GM21423 (cell line): ENCODE data around the gene PDZK1IP1.

ENCODE experiments used
- ATAC-seq: cut with Tn5 transposase; IDR thresholded peaks from one replicate; pipeline ENCODE4 v1.9.1; 2021; ENCODE audit warnings: mild to moderate bottlenecking, moderate library complexity; ENCODE audit not compliant: unreplicated experiment

The PDZK1IP1 gene, protein sequence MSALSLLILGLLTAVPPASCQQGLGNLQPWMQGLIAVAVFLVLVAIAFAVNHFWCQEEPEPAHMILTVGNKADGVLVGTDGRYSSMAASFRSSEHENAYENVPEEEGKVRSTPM

GRCh38 chr1:47189844-47190508, at the start of gene PDZK1IP1:
TSS of gene PDZK1IP1 (minus strand) at chr1:47190036. CDS start at chr1:47189932, 104 bp downstream.
- no peak for ATAC-seq

- no peak for ATAC-seq
Measured at GRCh38 chr1:47238935-47239592, 49.2 kb upstream of the PDZK1IP1 start.

GRCh38 chr1:47235806-47236205, 46.0 kb upstream of the PDZK1IP1 start:
- ATAC-seq: no peak

- ATAC-seq: no peak
Measured at GRCh38 chr1:47235241-47235681, 45.4 kb upstream of the PDZK1IP1 start.

GRCh38 chr1:47233186-47233585, 43.4 kb upstream of the PDZK1IP1 start:
- ATAC-seq: no peak

DNA sequence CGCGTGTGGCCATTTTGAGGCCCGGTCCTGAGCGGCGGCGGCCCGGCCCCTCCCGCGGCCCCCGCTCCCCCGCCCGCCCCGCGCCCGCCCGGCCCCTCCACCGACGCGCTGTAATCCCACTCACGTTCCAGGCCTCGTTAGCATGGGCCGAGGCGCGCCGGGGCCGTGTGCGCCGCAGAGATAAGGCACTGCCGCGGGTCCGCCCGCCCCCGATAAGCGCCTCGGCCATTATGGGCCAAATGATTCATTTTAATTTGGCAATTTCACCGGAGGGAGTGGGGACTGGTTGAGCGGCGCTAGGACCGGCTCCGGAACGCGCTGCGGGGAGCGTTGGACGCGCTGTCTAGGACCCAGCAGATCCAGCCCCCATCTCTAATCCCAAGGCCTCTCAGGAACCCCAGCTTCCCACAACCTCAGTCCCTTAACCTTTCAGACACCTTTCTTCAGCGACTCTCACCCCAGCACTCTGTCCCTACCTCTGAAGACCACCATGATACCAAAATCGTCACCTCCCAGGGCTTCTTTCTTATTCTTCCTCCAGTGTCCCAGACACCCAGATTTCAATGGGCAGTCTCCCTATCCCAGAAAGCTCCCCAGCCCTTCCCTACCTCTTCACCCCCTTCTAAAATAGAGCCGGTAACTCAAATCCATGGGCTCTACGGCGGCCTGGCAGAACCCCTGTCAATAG, 42.5 kb upstream of the PDZK1IP1 start, which contains the start of gene TAL1:
Gene TAL1, minus strand, starts transcription at position 39 of the 688 bp plus-strand sequence. CDS start 6,337 bp downstream, outside the sequence.
- no peak for ATAC-seq

GRCh38 chr1:47231301-47232186, 41.7 kb upstream of the PDZK1IP1 start:
- no peak for ATAC-seq

DNA sequence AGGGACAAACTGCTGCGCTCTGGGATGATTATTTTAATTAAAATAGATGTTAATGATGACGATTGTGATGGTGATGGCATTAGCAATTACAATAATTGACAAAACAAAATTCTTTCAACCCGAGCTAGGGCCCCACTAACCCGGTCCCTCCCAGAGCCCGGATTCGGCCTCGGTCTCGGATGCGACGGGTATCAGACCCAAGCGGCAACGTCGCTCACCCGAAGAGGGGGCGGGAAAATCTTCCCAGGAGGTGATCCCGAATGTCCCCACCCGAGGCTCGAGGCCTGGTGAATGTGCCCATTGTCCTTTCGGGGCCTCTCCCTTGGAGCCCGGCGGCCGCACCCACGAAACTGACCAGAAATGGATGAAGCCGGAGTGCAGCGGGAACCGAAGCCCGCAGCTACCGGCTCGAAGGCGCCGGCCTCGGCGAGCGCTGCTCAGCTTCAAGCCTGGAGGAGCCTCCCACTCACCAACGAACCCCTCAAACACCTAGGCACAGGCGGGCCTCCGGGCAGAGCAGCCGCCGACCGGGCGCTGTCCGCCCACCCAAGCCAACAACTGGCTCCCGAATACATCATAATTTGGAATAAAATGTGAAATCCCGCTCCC, 41.0 kb upstream of the PDZK1IP1 start:
- no peak for ATAC-seq

DNA sequence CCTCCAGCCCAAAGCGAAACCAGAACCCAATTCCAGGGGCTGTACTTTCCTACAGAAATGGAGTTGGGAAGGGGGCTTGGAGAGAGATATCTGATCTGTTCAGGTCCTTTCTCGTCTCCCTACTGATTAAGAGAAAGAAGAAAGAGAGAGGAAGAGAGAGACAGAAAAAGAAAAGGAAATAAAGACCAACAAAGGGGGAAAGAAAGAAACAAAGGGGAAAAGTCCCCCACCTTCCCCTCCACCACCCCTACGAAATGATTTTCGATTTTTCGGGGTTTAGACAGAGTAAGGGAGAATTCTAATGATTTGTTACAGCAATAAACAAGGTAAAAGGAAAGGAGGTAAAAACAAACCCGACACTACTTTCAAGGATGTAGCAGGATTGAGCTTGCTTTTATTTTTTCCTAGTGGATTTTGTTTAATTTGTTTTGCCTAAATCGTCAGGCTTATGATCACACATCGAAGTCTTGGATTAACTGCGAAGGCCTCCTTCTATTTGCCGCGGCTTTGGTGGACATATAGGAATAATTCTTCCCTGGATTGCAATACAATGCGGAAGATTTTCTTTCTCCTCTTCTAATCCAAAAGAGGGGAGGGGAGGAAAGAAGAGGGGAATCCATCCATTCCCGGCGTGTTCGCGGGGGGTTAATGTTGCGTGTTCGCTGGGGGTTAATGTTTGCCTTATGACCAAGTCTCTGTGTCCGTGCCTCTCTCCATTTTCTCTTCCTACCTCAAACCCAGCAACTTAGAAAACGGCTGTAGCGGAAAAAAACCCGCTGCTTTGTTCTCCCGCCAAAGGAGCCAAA, 40.3 kb upstream of the PDZK1IP1 start:
- ATAC-seq: no peak

DNA sequence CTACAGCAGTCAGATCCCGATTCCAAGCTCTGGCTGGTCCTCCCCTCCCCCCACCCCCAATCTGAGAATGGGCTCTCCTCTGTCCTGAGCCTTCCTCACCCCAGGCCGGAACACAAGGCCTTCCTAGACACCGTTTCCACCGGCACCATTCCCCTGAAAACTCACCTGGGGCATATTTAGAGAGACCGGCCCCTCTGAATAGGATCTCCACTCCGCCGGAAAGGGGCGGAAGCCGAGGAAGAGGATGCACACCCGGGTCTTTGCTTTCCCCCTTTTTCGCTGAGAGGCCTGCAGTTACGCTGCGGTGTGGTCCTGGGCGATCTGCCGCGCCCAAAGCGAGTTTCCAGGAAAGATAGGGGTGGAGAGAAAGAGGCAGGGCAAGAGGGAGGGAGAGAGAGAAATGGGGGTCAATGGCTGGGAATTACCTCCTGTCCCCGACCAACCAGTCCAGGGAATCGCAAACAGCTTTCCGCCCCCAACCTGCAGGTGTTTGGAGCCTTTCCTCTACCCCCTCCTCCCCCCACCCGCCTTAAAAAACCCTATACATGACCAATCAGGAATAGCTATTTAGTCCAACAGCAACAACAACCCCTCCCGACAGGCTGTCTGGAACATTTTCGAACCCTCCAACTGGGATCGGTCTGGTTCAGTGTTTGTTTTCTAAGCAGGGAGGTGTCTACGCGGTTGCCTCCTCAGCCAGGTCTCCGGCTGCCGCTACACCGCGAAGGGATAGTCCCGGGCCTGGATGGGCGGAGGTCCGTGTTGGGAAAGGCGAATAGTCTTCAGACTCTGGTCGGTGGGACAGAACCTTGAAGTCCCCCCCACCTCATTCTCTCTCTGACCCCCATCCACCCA, 39.4 kb upstream of the PDZK1IP1 start:
- no peak for ATAC-seq

DNA sequence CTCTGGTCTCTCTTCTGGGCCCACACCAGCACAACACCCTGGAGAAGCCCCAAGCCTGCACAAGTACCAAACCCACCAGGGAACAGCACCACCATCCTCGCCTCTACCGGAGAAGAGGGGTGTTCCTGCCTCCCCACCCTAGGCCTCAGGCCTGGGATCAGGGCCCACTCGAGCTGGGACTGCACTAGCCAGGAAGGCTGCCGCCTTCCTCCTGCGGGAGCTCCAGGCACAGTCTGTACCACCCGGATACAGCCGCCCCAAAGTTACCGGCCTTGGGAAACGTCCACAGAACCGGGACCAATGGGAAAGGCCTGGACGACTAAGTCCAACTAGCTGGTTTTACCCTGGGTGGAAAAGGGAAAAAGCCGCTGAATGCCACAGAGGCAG, 38.8 kb upstream of the PDZK1IP1 start:
- ATAC-seq: no peak

- no peak for ATAC-seq
Measured at GRCh38 chr1:47227341-47228232, 37.8 kb upstream of the PDZK1IP1 start.

DNA sequence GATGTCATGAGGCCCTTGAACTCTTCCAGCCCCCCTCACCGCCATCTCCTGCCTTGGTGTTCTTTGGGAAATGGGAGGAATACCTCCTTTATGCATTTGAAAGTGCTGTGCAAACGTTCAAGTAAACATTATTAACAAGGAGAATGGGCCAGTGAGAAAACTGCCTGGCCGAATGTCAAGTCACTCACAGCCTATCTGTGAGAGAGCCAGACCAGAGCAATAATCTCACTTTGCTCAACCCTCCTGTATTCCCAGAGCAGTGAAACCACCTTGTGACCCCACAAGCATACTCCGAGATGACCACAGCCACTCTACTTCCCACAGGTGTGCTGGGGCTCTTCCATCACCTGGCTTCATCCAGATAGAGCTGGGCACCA, 37.0 kb upstream of the PDZK1IP1 start:
- no peak for ATAC-seq

DNA sequence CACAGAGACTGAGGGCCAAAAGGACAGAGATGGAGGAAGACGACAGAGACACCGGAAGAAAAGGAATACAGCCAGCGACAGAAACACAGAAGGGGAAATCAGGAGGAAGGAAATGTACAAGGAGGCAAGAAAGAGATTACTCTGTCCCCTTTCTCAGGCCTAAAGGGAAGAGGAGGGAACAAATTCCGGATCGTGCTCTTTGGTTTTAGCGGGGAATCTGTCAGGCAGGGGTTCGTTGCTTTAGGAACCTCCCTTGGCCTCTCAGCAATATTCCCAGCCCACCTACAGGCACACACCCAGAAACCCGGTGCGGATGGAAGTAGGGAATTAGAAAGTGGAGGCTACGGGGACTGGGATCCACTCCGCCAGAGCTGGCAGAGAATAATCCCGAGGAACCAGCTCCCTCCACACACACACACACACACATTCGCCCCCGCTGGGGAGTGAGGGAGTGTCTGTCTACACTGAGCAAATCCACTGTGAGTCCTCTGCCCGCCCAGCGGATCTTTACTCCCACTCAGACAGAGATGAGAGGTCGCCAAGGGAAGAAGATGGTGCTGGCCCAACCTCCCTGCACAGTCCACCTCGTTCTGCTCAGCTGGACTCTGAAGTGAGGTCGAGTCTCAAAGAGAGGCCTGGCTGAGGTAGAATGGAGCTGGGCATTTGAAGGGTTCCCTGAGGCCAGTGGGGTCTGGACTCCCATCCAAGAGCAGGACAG, 36.4 kb upstream of the PDZK1IP1 start:
- ATAC-seq: no peak

DNA sequence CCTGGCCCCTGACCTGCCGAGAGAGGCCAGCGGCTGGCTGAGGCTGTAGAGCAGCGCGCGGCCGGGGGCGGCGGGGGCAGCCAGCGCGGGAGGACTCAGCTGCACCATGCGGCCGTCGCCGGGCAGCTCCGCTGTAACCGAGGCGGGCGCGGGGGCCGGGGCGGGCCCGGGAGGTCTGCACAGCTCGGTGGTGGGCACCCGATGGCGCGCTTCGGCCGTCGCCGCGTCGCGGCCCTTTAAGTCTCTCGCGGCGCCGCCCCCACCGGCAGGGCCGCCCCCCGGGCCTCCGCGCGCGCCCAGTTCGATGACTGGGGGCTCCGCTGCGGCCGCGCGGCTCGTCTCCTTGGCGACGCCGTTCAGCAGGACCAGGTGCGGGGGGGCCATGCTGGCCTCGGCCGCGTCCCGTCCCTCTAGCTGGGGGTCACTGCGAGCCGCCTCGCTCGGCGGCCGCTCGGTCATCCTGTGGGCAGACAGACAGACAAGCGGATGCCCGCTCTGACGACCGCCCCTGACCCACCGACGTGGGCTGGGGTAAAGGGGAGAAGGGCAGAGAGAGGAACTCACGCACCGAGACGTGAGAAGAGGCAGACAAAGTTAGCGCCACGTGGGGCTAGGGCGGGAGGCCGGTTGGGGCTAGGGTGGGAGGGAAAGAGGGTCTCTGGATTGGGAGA, 35.7 kb upstream of the PDZK1IP1 start:
- ATAC-seq: no peak

- ATAC-seq: no peak
Measured at GRCh38 chr1:47224676-47225399, 35.0 kb upstream of the PDZK1IP1 start.
